GM19395 (cell line): ENCODE measurements around the gene COL4A2.

ENCODE experiments used
- ATAC-seq: cut with Tn5 transposase; IDR thresholded peaks from one replicate; pipeline ENCODE4 v1.9.1; 2021; ENCODE audit warnings: mild to moderate bottlenecking, moderate library complexity; ENCODE audit not compliant: unreplicated experiment

COL4A2 gene

DNA sequence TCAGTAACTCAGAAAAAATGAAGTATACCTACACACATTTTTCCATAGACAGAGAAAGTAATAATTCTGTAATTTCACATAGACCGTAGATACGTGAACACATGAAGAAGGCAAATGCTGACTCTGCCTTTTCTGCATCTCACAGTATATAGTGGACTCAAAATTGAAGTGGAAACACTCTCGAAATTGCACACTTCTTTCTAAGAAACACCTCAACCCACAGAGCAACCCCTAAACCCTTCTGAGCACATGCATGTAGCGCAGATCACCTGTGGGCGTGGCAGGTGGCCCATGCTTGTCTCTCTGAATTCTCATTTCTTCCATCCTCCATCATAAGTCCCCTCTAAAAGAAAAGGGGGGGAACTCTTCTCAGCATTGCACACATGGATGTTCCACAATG is 34.9 kb upstream of the COL4A2 start:
- no peak for ATAC-seq

DNA sequence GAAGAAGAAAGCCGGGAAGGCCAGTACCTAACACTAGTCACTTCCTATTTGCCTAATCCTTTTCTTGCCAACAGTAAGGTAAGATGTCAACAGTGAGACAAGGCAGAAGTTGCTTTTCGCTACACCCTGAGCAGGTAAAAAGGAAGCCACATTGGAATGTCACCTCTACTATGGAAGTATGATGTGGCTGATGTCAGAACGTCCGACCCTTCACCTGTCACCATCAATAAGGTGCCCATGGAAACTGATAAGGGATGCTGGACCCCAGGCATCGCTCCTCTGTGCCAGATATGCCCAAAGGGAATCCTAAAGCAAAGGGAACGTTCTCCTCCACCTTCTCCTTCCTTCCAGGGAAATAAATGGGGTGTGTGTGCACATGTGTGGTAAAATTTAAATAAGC is 34.4 kb upstream of the COL4A2 start:
- ATAC-seq = no peak

DNA sequence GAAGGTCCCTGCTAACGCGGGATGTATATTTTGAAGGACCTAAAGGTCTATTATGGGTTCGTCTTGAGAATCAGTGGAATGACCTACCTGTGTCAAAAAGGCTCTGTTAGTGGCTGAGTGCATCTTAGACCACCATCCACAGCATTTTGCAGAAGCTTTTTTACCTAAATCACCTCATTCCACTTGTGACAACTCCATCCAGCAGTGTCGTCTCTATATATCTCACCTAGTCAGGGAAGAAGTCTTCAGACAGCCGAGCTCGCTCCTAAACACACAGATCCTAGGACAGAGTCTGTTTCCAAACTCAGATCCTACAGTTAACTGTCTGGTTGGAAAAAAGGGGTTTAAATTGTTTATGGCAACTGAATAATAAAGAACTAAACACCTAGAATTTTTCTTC is 33.8 kb upstream of the COL4A2 start:
- no peak for ATAC-seq

DNA sequence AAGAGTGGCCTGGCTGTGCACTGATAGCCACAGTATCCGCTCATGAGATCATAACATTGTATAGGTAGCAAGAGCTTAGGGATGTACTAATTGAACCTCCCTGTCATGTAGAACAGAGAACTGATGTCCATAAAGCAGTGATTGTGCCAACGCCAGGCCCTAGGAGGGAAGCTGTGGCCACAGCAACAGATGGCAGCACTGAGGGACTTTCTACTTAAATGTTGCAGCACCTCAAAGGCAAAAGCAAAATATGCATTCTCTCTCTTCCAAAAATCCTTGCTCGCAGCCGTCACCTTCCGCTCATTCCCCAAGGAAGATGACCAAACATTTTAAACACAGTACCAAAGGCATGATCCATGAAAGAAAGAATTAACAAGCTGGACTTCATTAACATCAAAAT is 32.4 kb upstream of the COL4A2 start:
- ATAC-seq = no peak

DNA sequence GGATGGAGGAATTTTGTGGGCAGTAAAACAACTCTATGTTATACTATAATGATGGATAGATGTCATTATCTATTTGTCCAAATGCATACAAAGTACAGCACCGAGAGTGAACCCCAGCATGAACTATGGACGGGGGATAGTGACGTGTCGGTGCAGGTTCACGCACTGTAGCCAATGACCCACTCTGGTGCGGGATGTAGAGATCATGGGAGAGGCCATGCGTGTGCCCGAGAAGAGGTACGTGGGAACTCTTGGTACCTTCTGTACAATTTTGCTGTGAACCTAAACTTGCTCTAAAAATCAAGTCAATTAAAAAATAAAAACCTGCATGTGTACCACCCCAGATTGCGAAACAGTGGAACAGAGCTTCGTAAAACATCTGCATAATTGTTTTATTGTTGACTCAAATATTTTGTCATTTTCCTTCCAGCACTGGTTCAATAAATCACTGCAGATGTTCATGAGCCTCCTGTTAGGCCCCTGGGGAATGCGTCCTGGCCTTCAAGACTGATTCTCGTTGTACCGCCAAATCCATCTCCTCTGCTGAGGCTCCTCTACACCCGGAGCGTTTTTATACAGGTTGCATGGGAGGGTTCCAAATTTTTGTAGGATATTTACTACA is 31.0 kb upstream of the COL4A2 start:
- no peak for ATAC-seq

DNA sequence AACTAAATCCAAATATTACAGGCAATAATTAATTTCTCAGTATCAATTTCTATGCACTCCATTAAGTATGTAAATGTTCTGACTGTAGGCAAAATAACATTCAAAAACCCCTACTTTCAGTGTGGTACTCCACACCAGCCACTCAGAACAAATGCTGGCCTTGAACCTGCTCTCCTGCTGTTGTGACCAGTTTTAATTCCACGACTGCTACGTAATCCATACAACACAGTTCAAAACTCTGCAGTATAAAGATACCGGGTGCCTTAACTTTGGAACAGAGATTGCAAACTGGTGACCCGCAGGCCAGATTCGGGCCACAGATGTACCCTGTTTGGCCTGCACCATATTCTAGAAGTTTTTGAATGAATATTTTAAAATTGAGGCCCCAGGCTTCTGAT is 30.5 kb upstream of the COL4A2 start:
- no peak for ATAC-seq

DNA sequence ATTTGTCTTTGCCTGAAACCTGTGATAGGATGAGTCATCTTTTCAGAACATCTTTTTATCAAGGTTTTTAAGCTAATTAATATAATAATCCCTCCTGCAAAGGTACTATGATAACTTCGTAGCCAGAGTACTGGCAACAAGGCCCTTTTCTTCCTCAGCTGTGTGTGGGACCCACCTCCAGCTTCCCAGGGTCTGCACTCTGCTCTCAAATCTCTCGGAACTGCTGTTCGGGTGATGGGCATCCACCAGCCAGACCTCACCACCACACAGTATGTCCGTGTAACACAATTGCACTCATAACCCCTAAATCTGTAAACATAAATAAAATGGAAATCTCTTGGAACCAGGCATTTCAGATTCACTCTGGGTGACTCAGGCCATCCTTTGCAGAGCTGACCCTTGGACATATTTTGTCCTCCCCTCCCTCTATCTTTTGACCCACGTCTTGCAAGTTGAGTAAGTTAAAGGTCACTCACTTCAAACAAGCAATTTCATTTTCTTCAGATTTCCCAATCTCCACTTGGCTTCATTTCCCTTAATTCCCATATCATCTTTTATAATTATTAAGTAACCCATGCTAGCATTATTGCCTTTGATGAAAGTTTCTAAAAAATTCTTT is 29.6 kb upstream of the COL4A2 start:
- no peak for ATAC-seq

DNA sequence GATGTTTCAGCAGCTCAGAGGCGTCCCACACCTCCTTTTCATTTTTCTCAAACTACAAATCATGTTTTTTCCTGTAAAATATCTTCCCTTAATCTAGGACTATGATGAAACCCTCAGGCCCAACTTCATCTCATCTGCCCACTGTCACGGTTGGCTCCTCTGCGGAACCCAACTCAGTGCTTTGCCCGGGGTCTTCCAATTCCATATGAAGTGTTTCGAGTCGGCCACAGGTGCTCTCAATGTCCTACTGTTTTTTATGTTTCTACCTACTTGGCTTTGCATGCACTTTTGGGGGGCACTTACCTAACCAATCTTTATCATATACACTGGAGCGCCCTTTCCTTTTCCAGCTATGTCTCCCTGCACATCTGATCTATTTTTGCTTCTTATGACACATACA is 28.2 kb upstream of the COL4A2 start:
- no peak for ATAC-seq

DNA sequence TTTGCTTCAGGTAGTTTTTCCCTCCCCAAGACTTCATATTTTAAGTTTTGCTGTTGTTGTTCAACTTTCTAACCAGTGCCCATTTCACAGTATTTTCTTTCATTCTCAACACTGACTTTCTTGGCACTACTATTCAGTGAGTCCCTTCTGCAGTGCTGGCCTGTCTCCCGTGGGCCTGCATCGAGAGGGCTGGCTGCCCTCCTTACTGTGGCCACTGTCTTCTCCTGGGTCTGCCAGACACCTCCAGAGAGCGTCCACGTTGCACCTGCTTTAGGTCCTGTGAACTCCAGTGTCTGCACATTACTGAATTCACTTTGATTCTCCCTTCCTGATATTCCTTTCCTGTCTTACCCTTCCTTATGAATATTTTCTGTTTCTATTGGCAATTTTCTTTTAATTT is 27.4 kb upstream of the COL4A2 start:
- ATAC-seq = no peak

DNA sequence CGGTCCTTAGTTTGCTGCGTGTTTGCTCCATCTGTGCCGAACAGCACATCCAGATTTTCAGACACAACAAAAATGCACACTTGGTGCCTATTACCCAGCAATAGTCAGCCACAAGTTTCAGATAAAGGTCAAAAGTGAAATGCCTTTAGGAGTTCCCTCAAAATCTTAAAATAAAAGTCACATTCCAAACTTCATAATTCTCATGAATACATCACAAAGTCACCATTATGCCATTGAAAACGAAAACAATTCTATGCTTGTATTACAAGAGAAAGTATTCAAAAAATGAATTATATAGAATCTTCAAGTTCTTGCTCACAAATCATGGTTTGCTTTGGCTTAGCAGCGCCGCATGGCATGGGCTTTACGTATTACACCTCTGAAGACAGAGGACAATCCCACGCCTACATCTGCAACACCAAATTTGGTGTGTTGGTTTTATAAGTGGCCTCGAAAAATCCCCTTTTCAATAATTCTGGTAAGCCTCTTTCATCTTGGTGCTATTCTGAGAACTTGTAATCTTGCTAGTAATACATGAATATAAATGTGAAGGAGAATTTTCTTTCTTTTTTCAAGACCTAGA is 26.8 kb upstream of the COL4A2 start:
- ATAC-seq = no peak

DNA sequence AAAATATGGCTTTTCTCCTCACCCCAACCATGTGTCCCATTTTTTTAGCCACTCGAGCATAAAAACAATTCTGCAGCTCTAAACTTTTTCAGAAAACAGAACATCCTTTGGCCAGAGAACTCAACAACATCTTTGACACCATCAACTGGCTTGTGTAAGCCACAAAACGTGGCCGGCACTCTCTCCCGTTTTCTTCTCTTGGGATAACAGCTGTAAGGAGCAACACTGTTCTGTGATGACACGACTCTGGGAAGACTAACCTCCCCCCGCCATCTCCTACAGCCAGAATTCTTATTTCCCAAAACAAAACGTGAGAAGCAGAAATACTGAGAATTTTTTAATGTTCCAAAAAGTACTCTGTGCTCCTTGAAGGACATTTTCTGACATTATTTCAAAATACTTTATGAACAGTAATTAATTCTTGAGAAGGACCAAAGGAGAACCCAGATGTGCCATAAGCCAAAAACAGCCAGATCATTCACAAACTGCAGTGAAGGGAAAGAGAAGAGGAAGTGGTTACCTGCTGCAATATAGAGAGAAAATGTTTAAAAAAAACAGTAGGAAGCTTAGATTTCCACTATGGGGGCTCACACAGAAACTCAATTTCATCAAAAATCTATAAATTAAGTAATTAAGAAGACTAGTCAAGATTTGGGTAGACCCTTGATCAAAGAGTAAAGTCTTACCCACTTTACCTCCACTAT is 25.9 kb upstream of the COL4A2 start:
- ATAC-seq = no peak

DNA sequence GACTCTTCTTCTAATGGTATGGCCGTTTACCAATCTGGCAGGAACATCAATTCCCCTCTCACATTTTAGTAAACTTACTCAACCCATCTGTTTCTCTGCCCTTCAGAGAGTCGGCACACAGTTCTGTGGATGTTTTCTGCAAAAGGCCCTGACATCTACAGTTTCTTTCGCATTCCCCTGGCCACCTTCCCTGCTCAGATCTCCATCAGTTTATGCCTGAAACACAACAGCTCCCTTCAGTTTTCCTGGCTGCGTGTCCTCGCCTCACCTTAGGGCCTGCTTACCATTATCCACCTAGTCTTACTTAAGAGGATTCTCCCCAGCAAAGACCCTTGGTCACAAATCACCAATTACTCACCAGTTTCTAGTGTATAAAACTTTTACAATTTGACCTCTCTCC is 25.3 kb upstream of the COL4A2 start:
- ATAC-seq = no peak

DNA sequence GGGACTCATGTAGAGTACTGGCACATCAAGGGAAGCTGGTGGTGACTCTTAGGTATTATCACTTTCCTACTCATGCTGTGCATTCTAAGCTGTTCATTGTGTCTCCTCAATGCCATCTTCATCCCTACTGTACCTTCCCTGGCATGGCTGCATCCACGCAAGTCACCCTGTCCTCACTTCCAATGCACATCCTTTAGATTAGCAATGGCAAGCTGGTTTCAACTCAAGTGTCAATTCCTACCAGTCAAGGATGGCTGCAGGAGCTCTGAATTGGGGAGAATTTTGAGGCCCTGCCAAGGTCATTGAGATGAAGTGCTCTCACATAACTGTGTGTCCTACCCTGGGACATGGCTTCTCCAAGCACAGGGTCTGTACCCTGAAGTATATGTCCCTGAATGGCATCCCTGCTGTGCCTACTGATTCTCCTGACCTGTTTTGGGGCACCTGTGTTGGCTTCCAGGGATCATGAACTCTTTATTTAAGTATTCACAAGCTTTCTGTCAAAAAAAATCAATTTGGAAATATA is 24.7 kb upstream of the COL4A2 start:
- ATAC-seq = no peak

DNA sequence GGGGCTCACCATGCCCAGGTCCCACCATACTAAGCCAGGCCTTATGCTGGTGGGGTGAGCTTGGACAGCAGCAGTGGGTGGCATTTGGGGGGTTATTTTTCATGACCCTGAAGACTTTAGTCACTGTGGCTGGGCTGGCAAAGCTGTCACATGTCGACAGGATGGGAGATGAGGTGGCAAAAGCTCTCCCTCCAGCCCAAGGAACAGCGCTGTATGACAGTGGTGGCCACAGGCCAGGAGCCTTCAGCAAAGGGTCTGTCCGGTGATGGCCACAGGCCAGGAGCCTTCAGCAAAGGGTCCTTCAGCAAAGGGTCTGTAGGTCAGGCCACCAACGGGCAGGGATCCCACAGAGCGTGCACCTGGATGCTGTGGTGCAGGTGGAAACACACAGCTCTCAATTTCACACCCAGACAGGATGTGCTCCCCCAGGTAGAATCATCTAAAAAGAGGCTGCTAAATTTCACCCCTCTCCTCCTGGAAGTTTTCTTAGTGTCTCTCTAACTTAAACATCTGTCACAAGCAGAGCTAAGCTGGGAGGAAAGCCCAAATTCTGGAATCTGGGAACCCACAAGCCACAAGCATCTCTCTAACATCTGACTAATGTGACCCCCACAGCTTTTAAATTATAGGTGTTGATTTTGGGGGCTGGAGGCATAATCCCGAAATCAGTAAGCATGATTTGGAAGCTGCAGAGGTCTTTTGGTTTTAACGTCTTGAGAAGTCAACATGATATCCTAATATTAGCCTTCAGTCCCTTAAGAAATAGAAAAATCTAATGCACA is 23.2 kb upstream of the COL4A2 start:
- no peak for ATAC-seq

DNA sequence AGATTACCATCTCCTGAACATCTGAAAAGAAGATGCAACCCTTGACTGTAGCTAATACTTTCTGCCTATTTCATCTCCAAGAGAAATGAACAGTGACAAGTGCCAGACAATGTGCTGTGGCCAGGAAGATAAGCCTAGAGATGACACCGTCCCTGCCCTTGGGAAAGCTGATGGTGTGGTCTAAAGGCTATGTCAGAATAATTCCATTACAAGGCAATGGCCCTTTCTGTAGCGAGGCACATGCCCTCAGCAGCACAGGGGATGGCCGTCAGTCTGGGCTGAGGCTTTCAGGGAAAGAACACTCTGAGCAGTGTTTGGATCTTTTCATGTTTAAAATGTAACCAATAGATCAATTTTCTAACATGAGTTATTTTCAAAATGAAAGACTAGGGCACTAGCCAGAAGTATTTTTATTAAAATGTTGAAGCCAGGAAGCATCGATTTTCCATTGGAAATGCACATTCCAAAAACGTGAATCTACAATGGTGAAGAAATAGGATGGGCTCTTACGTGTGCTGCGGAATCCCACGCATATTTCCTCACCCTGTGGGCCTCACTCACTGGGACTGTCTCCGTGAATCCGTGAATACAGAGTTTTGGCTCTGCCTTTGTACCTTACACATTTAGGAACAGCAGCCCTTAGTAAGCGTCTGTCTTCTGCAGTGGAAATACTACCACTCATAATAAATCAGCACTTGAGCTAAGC is 22.2 kb upstream of the COL4A2 start:
- no peak for ATAC-seq

DNA sequence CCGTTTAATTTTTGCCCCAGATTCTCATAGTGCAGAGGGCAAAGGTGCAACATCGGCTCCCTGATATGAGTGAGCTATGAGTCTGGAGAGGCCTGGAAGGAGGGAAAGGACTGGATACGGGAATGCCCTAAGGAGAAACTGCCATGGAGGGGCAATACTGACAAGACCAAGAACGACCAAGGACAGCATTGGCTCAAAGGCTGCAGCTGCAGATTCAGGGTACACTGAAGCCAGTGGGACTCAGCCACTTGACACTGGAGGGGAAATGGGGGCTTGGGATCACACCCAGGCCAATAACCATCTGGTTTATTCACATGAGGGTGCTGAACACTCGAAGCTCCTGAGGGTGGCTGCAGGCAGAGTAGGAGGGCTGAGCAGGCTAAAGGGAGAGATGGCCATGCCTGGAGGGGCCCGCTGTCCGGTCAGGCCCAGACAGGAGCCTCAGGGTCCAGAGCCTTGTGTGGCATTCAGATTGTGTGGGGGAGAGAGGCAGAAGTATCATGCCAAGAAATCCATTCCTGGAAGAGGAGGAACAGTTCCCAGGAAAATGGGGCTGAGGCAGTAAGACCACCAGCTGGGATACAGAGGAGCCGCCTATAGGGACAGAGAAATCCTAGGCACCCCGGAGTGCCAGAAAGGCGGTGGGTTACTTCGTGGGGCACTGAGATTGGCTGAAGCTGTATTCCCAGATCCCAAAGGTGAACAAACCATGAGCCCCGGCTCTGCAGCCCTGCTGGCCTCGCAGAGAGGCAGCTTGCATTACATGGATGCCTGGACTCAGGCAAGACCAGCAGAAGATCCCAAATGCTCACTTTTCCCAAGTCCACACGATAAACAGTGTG is 20.9 kb upstream of the COL4A2 start:
- no peak for ATAC-seq

DNA sequence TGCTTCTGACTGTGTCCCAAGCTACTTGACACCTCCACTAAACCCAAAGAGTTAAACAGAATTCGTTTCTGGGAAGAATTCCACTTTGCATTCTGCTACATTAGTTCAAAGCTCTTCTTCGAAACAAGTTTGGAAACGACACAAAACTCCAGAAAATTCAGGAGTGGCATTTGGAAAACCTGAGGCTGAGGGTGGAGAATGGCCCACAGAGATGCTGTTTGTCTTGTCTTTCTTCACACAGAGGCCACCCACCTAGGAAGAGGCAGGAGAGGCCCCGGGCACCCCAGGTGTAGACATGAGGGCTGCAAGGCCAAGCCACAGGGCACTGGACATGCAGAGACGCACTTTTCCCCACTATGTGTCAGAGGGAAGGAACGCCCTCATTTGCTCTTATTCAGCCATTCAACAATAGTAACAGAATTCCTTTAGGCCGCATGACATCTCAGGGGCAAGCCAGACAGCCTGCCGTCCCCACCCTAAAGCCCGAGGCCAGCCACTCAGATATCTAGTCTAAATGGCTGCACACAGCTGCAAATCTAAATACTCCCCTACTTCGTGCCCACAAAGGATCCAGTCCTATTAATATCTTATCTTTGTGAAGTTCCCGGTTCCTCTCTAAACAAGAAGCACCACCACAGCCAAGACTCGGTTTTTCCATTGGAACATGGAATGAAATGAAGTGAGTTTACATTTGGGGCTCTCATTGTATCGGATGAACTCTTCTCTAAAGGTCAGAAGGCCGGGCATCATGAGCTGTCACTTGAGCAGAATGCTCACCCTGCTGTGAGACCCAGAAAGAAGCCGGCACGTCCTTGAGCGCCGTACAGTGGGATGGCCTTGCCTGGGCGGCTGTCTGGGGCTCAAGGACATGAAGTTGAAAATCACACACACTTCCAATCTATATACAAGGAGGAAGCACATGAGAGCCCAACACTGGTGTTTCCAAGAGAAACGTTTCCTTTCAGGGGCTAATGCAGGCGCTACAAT is 20.0 kb upstream of the COL4A2 start:
- ATAC-seq = no peak

DNA sequence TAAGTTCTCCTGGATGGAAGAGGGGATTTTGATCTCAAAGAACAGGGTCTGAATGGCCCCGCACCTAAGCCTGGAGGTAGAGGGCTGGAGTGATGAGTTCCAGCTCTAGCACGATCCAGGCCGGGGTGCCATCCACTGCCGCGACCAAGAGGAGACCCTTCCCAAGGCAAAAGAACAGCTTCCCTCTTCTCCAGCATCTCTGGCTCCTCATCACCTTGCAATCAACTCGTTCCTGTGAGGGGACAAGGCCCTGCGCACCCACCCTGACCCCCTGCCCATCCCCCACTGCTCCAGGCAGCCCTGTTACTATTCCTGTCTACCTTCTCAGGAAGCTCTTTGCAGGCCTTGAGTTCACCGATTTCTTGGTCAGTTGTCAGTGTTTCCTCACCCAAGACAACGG is 17.9 kb upstream of the COL4A2 start:
- no peak for ATAC-seq
